Activated T-cell treated with anti-CD3 and anti-CD28 coated beads, Interleukin-2, amount 50 U/mL, for 24 hours (primary cell): ENCODE measurements around the gene TUBGCP6.

Source experiments
- DNase-seq: peaks from one replicate; pipeline ENCODE4 v3.0.0-alpha.2; 2020
- H3K27ac Mint-ChIP-seq: 2 replicates; pipeline ENCODE4 v1.8.0; 2020; ENCODE audit warnings: mild to moderate bottlenecking, mixed read lengths
- H3K27me3 Mint-ChIP-seq: 2 replicates; pipeline ENCODE4 v1.8.0; 2020; ENCODE audit warnings: mixed read lengths
- H3K36me3 Mint-ChIP-seq: 2 replicates; pipeline ENCODE4 v1.8.0; 2020; ENCODE audit warnings: low read depth, mixed read lengths
- H3K4me1 Mint-ChIP-seq: 2 replicates; pipeline ENCODE4 v1.8.0; 2020; ENCODE audit warnings: low read depth, mixed read lengths
- H3K4me3 Mint-ChIP-seq: 2 replicates; pipeline ENCODE4 v1.8.0; 2020; ENCODE audit warnings: mild to moderate bottlenecking, moderate library complexity, mixed read lengths
- H3K9me3 Mint-ChIP-seq: 2 replicates; pipeline ENCODE4 v1.8.0; 2020; ENCODE audit warnings: mixed read lengths

TUBGCP6 gene

GRCh38 chr22:50261615-50262459 lies 17.0 kb upstream of the TUBGCP6 start, which contains the start of gene MAPK12:
TSS of gene MAPK12 (minus strand) at chr22:50261683. CDS start at chr22:50261509, 174 bp downstream.
- Mint-ChIP-seq H3K36me3 (no peaks in the 10 kb centered on the region), H3K9me3 (no peaks in the 10 kb centered on the region), H3K27ac (no peak within 1 kb of the TSS), H3K27me3 (peaks cover 52% of the 10 kb centered on the region), H3K4me3 (peak within 1 kb of the TSS; percentile 66), H3K4me1 (peaks cover 8% of the 10 kb centered on the region)
- DNase-seq, result no peak

- H3K27me3 Mint-ChIP-seq, result peaks cover 52% of the 10 kb centered on the region
- peak overlapping the region; percentile 55 for H3K4me3 Mint-ChIP-seq
- DNase-seq, result peak; percentile 67
- H3K36me3 Mint-ChIP-seq, result no peaks in the 10 kb centered on the region
- peaks cover 8% of the 10 kb centered on the region for H3K4me1 Mint-ChIP-seq
- H3K9me3 Mint-ChIP-seq, result no peaks in the 10 kb centered on the region
- H3K27ac Mint-ChIP-seq, result no peak overlapping the region
Measured at GRCh38 chr22:50260801-50261614, 16.2 kb upstream of the TUBGCP6 start.

- no peak overlapping the region for H3K27ac Mint-ChIP-seq
- peak overlapping the region; percentile 55 for H3K4me3 Mint-ChIP-seq
- no peaks in the 10 kb centered on the region for H3K9me3 Mint-ChIP-seq
- peaks cover 8% of the 10 kb centered on the region for H3K4me1 Mint-ChIP-seq
- DNase-seq, result no peak
- no peaks in the 10 kb centered on the region for H3K36me3 Mint-ChIP-seq
- H3K27me3 Mint-ChIP-seq, result peaks cover 52% of the 10 kb centered on the region
Measured at GRCh38 chr22:50260434-50260800, 15.6 kb upstream of the TUBGCP6 start.

- DNase-seq, result no peak
- H3K4me1 Mint-ChIP-seq, result peaks cover 8% of the 10 kb centered on the region
- no peaks in the 10 kb centered on the region for H3K36me3 Mint-ChIP-seq
- peaks cover 49% of the 10 kb centered on the region for H3K27me3 Mint-ChIP-seq
- H3K9me3 Mint-ChIP-seq, result no peaks in the 10 kb centered on the region
- no peak overlapping the region for H3K4me3 Mint-ChIP-seq
- H3K27ac Mint-ChIP-seq, result no peak overlapping the region
Measured at GRCh38 chr22:50259302-50259701, 14.5 kb upstream of the TUBGCP6 start.

GRCh38 chr22:50258361-50259292 lies 13.8 kb upstream of the TUBGCP6 start:
- no peaks in the 10 kb centered on the region for H3K36me3 Mint-ChIP-seq
- no peak for DNase-seq
- H3K9me3 Mint-ChIP-seq, result no peaks in the 10 kb centered on the region
- H3K27me3 Mint-ChIP-seq, result peaks cover 45% of the 10 kb centered on the region
- H3K4me3 Mint-ChIP-seq, result no peak overlapping the region
- H3K27ac Mint-ChIP-seq, result no peak overlapping the region
- peaks cover 8% of the 10 kb centered on the region for H3K4me1 Mint-ChIP-seq

- H3K36me3 Mint-ChIP-seq, result no peaks in the 10 kb centered on the region
- H3K27me3 Mint-ChIP-seq, result peaks cover 35% of the 10 kb centered on the region
- H3K27ac Mint-ChIP-seq, result no peak overlapping the region
- no peaks in the 10 kb centered on the region for H3K9me3 Mint-ChIP-seq
- peaks cover 8% of the 10 kb centered on the region for H3K4me1 Mint-ChIP-seq
- no peak for DNase-seq
- no peak overlapping the region for H3K4me3 Mint-ChIP-seq
Measured at GRCh38 chr22:50257451-50258360, 12.9 kb upstream of the TUBGCP6 start.

GRCh38 chr22:50257041-50257440 lies 12.2 kb upstream of the TUBGCP6 start:
- no peak for DNase-seq
- H3K27me3 Mint-ChIP-seq, result peaks cover 29% of the 10 kb centered on the region
- H3K27ac Mint-ChIP-seq, result no peak overlapping the region
- no peak overlapping the region for H3K4me3 Mint-ChIP-seq
- no peaks in the 10 kb centered on the region for H3K36me3 Mint-ChIP-seq
- H3K4me1 Mint-ChIP-seq, result peaks cover 2% of the 10 kb centered on the region
- H3K9me3 Mint-ChIP-seq, result no peaks in the 10 kb centered on the region

- H3K36me3 Mint-ChIP-seq, result no peaks in the 10 kb centered on the region
- H3K4me3 Mint-ChIP-seq, result no peak overlapping the region
Measured at GRCh38 chr22:50256258-50256862, 11.5 kb upstream of the TUBGCP6 start.

GRCh38 chr22:50255607-50256006 lies 10.8 kb upstream of the TUBGCP6 start:
- Mint-ChIP-seq H3K9me3 (no peaks in the 10 kb centered on the region), H3K4me1 (peaks cover 2% of the 10 kb centered on the region), H3K36me3 (peaks cover 2% of the 10 kb centered on the region), H3K4me3 (no peak overlapping the region), H3K27me3 (peaks cover 25% of the 10 kb centered on the region), H3K27ac (no peak overlapping the region)
- DNase-seq, result no peak

More at GRCh38 chr22:50256258-50256862, 11.5 kb upstream of the TUBGCP6 start:
- Mint-ChIP-seq H3K4me1 (no peaks in the 10 kb centered on the region), H3K9me3 (no peaks in the 10 kb centered on the region), H3K27ac (no peak overlapping the region), H3K27me3 (peaks cover 26% of the 10 kb centered on the region)
- DNase-seq, result no peak

- Mint-ChIP-seq H3K27me3 (peaks cover 20% of the 10 kb centered on the region), H3K4me3 (no peak overlapping the region), H3K9me3 (no peaks in the 10 kb centered on the region), H3K36me3 (peaks cover 4% of the 10 kb centered on the region), H3K4me1 (peaks cover 6% of the 10 kb centered on the region), H3K27ac (no peak overlapping the region)
- DNase-seq, result no peak
Measured at GRCh38 chr22:50255099-50255498, 10.3 kb upstream of the TUBGCP6 start.

- Mint-ChIP-seq H3K4me3 (no peak overlapping the region), H3K9me3 (no peaks in the 10 kb centered on the region), H3K36me3 (peaks cover 4% of the 10 kb centered on the region), H3K27ac (no peak overlapping the region), H3K27me3 (peaks cover 10% of the 10 kb centered on the region), H3K4me1 (peaks cover 10% of the 10 kb centered on the region)
- no peak for DNase-seq
Measured at GRCh38 chr22:50253941-50254340, 9.1 kb upstream of the TUBGCP6 start.

- DNase-seq, result no peak
- Mint-ChIP-seq H3K4me3 (no peak overlapping the region), H3K36me3 (peaks cover 4% of the 10 kb centered on the region), H3K9me3 (no peaks in the 10 kb centered on the region), H3K4me1 (peaks cover 10% of the 10 kb centered on the region), H3K27me3 (peaks cover 3% of the 10 kb centered on the region), H3K27ac (no peak overlapping the region)
Measured at GRCh38 chr22:50253046-50253915, 8.5 kb upstream of the TUBGCP6 start.
